B cell (primary cell): ENCODE results near the gene CDH13.

Experiments
- EZH2 ChIP-seq: IDR thresholded peaks from 2 replicates; pipeline ENCODE4 v1.6.1; 2012; ENCODE audit warnings: borderline replicate concordance, low read depth, mild to moderate bottlenecking, moderate library complexity, low read length; ENCODE audit not compliant: insufficient read depth, poor library complexity, severe bottlenecking
- TF ChIP-seq, protein P1 (sequence below): fragments of 200-600 bp; IDR thresholded peaks from one replicate; pipeline ENCODE4 v1.8.0; 2022; ENCODE audit warnings: antibody characterized with exemption, mild to moderate bottlenecking

DNA sequence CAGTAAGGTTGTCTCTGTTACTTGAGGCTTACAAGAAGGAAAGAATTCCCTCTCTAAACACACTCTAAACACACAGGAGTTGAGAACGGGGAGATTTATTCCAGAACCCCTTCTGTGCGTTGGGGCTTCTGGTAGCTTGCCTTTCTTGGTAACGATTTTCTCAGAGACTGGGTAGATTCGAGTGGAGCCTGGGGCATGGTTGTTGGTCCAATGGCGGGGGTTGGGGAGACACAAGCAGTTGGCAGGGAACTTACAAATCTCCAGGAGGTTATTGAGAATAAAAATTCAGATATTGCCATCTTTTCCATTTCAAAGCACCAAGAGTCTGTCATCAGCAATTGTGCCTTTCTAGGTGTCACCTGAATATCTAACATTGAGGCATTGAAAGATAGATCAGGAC, 251.7 kb downstream of the CDH13 start:
- no peak for TF ChIP-seq EZH2
- TF ChIP-seq, protein P1, sequence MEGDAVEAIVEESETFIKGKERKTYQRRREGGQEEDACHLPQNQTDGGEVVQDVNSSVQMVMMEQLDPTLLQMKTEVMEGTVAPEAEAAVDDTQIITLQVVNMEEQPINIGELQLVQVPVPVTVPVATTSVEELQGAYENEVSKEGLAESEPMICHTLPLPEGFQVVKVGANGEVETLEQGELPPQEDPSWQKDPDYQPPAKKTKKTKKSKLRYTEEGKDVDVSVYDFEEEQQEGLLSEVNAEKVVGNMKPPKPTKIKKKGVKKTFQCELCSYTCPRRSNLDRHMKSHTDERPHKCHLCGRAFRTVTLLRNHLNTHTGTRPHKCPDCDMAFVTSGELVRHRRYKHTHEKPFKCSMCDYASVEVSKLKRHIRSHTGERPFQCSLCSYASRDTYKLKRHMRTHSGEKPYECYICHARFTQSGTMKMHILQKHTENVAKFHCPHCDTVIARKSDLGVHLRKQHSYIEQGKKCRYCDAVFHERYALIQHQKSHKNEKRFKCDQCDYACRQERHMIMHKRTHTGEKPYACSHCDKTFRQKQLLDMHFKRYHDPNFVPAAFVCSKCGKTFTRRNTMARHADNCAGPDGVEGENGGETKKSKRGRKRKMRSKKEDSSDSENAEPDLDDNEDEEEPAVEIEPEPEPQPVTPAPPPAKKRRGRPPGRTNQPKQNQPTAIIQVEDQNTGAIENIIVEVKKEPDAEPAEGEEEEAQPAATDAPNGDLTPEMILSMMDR: no peak
